Measurements from ENCODE around the gene STON2.

The STON2 gene

GRCh38 chr14:81305065-81305464 is 95.1 kb downstream of the STON2 start:
- DNase-seq (ENCODE audit: insufficient read length, low spot score) (no peak), FAIRE-seq (no peak)

DNA sequence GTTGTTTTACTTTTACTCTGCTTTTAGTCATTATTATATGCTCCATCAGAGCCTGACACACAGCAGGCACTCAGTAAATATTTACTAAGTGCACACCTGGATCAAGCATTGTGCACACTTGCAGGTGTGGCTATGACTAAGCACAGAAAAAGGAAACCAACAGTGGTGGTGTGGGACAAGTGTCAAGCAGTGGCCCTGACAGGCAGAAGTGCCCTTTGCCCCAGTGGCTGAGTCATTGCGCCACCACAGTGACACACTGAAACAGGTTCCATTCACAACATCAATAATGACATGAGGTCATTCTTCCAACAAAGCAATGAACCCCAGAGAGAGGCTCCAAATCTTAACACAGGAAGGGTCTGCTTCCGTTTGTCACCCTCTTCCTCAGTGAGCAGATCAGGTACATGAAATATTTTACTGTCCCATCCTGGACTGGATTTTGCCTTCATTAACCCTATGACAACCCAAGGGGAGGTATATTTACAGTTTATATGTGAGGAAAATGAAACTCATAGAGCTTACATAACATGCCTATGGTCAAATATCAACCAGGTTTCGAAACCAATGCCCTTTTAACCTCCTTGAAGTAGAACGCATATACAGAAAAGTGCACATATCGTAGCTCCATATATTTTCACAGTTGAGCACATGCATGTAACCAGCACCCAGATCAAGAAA is 96.7 kb downstream of the STON2 start:
- peak; percentile 78 for FAIRE-seq
- peak; percentile 28 for DNase-seq (ENCODE audit: insufficient read length, low spot score)

GRCh38 chr14:81302638-81303037 is 97.5 kb downstream of the STON2 start:
- DNase-seq (ENCODE audit: insufficient read length, low spot score): no peak
- no peak for FAIRE-seq

- DNase-seq (ENCODE audit: insufficient read length, low spot score): no peak
- no peak for FAIRE-seq
Measured at GRCh38 chr14:81301813-81302212, 98.3 kb downstream of the STON2 start.

DNA sequence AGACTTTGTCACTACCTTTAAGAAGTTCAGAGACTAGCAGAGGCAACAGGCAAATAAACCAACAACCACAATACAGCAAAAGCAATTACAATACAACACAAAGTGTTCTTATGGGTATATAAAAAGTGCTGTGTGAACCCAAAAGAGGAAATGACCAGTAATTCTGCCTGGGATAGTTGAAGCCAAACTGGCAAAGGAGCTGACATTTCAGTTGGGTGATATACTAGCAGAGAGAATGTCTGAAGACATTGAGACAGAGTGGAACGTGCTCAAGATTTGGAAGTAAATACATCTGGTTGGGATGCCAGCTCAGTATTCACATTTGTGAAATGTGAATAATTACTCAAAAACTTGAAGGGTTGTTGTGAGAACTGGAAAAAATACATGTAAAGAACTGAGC is 98.8 kb downstream of the STON2 start:
- no peak for DNase-seq (ENCODE audit: insufficient read length, low spot score)
- no peak for FAIRE-seq

DNA sequence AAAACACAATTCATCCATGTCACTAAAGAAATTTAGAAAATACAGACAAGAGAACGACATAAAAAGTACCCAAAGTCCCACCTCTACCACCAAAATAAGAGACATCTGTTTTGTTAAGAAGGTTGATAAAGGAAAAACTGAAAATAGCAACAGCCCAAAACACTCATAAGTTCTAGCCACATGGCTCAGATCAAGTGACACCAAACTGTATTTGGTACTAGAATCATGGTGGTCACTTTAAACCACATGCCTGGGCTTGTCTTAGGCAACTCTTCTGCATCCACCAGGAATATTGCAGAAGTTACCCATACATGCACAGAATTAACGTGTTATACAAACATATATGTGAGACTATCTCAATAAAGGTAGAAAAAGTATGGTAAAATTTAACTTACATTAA is 101.2 kb downstream of the STON2 start:
- DNase-seq (ENCODE audit: insufficient read length, low spot score) (no peak), FAIRE-seq (no peak)

DNA sequence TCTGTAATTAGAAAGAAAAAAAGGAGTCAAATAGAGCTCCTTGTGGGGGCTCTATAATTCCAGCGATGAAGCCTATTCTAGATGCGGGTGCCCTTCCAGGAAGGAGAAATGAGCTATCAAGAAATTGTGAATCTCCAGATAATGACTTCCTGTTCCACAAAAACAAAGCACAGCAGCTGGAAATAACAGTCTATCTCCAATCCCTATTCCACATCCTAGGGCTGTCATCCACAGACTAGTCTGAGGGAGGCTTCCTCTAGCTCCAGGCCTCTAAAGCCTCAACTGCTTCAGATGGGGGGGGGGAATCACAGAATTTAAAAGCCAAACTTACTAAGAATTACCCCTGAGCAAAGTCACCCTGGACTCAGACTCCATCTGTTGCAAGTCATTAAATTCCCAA is 102.0 kb downstream of the STON2 start:
- FAIRE-seq: no peak
- DNase-seq (ENCODE audit: insufficient read length, low spot score): no peak

GRCh38 chr14:81295958-81296923 is 103.9 kb downstream of the STON2 start:
- FAIRE-seq (no peak), DNase-seq (ENCODE audit: insufficient read length, low spot score) (no peak)

DNA sequence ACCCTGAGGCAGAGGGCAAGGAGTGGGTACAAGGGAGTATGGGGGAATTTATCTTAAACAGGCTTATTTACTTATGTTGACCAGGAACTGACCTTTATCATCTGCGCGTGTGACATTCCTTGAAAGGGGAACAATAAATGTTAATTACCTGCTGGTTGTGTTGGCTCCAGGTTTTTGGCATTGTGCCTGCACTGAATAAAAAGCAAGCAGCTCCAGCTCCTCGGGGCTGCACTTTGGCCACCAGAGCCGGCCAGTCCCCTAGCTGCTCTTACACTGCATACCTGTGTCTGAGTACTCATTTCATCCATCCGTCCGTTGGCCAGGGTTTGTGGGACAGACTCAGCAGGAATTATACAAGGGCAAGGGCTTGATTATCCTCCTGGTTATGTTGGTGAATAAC is 110.6 kb downstream of the STON2 start:
- DNase-seq (ENCODE audit: insufficient read length, low spot score) (no peak), FAIRE-seq (no peak)

DNA sequence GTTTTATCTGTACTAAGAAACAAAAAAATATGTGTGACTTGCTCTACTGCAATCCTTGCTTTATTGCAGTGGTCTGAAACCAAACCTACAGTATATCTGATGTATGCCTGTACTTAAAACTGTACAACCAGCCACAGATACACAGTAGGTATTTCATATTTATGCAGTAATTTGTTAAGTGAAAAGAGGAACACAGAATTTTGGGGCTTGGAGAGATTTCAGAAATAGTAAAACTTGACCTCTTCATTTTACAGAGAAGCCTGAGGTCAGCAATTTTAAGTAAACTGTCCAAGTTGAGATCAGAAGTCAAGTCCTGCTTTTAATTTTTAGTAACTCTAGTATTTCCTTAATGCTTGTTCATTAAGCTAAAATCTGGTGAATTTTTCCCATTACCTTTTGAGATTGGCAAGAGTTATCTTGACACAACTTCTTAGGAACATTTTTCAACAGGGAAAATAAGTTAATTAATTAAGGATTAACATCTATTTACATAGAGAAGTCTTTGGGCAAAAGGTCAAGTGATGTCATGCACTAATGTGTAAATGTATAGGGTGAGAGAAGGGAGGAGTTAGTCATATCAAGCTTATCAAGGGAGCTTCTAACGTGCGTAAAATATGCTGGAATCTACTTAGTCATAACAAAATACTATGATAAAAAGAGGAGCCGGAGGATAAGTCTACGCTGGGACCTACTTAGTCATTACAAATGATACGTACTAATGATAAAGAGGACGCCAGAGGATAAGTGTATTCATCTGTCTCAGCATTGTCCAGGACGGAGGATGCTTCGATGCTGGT is 113.4 kb downstream of the STON2 start:
- DNase-seq (ENCODE audit: insufficient read length, low spot score) (no peak), FAIRE-seq (no peak)

- DNase-seq (ENCODE audit: insufficient read length, low spot score) (no peak), FAIRE-seq (no peak)
Measured at GRCh38 chr14:81285245-81285644, 114.9 kb downstream of the STON2 start.

DNA sequence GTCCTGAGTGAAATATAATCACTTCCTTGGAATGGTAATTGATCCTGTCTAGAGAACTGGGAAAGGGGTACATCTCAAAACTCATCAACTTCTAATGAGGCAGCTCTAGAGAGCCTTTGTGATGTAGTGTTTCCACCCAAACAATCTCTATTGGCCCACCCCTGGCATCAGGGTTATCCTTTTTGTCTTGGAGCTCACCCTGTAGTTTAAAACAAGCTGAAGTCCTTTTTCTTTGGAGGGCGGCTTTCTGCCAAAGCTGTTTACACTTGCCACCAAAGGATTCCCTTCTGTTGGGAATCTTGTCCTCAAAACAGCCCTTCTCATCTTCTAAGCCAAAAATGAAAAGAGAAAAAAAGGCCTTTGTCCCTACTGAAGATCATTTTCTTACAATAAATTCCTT is 118.8 kb downstream of the STON2 start:
- FAIRE-seq (no peak), DNase-seq (ENCODE audit: insufficient read length, low spot score) (no peak)

GRCh38 chr14:81280136-81280791 is 119.9 kb downstream of the STON2 start:
- FAIRE-seq: no peak
- no peak for DNase-seq (ENCODE audit: insufficient read length, low spot score)

GRCh38 chr14:81277096-81277495 is 123.0 kb downstream of the STON2 start:
- no peak for FAIRE-seq
- DNase-seq (ENCODE audit: insufficient read length, low spot score): no peak

- FAIRE-seq: no peak
Measured at GRCh38 chr14:81276073-81277069, 123.8 kb downstream of the STON2 start.

DNA sequence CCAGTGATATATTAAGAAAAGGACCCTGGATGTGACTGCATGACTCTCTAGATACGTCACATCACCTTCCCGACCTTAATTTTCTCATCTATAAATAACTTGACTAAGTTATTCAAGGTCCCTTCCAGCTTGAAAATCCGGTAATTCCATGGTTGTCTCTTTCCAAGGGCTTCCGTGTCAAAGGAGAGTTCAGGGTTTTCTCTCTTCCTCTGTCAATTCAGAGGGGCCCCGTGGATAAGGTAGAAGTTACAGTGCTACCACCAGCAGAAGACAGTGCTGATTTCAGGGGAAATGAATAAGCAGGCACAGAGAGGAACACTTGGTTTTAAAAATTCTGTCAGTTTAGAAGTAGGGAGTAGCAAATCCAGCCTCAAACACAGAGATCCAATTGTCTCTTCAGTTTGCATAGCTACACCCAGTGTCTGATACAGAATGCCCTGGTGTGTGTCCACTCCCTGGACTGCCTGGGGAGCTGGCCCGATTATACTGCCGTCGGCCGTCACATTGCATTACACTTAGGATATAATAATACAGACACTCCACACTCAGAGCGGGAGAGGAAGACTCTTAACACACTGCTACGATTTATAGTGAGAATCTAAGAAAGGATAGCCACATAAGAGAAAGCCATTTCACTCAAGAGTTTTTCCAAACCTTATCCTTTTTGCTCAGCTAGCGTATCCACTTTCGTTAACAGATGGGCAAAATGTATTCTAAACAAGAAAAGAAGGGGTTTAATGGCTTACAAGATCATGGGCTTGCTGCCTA is 124.6 kb downstream of the STON2 start:
- FAIRE-seq (no peak), DNase-seq (ENCODE audit: insufficient read length, low spot score) (no peak)

More at GRCh38 chr14:81276073-81277069, 123.8 kb downstream of the STON2 start:
- no peak for DNase-seq (ENCODE audit: insufficient read length, low spot score)

GRCh38 chr14:81273961-81274575 is 126.1 kb downstream of the STON2 start:
- DNase-seq (ENCODE audit: insufficient read length, low spot score): no peak
- no peak for FAIRE-seq

DNA sequence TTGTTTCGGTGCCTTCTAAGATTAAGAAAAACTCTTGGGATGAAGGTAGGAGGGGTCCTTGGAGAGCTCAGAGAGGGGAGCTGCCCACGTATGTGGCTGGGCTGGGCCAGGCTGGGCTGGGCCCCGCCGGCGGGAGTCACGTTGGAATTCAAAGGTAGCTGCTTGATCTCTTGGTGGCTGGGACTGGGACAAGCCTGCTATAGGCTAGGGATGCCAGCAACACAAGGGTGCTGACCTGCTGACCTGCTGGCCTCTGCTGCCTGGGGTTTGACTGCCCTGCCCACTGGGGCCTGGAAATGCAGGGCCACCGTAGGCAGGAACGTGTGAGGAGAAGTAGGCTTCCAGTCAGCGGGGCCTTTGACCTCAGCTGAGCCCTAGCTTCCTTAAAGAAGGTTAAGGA is 126.6 kb downstream of the STON2 start:
- FAIRE-seq: no peak

More for the DNA sequence above, 126.6 kb downstream of the STON2 start:
- DNase-seq (ENCODE audit: insufficient read length, low spot score): no peak

All from GM19239 (cell line).